Measurements from ENCODE around the gene BABAM2. TPM values are rescaled to one million over a fixed set of nuclear protein-coding genes. Genes with fewer than 3 reads are reported as not detected.

The BABAM2 gene
- total and polyA plus RNA-seq, 9 of the 15 experiments (the other 6 are each of a cell fraction or from before 2014, with no cell fraction given), result 10.9 to 37.4 (median 25.6) TPM

GRCh38 chr2:28095622-28096021, 205.1 kb downstream of the BABAM2 start:
- WGBS (ENCODE audit: insufficient coverage, low coverage, missing lambda C conversion rate), result 29% methylated on average over 2 of the region's 2 CpGs
- Histone ChIP-seq H3K9me1 (ENCODE audit: control insufficient read depth, insufficient read depth, low read length) (no peaks in the 10 kb centered on the region), H2AFZ (ENCODE audit: low read depth, low read length) (no peak overlapping the region), H3K4me3 (no peak overlapping the region), H3K79me2 (ENCODE audit: control insufficient read depth, insufficient read depth, low read length) (no peaks in the 10 kb centered on the region), H3K27ac (ENCODE audit: extremely low read depth, low read depth, low read length) (no peak overlapping the region), H3K4me2 (ENCODE audit: insufficient read depth, low read length) (no peak overlapping the region), H3K36me3 (ENCODE audit: control insufficient read depth, insufficient read depth, low read length) (no peaks in the 10 kb centered on the region), H3K27me3 (ENCODE audit: control insufficient read depth in 2 of 2, insufficient read depth in 2 of 2, low read length in 2 of 2) (no peaks in the 10 kb centered on the region), H4K20me1 (replicated peaks; ENCODE audit: control insufficient read depth, insufficient read depth, low read length) (no peaks in the 10 kb centered on the region), H3K9me3 (replicated peaks; ENCODE audit: control insufficient read depth, insufficient read depth, low read depth, low read length) (no peaks in the 10 kb centered on the region), H3K9ac (ENCODE audit: insufficient read depth in 1 of 2, low read depth in 2 of 2, low read length in 2 of 2) (no peak overlapping the region), H3K4me1 (replicated peaks in 1 of 2; ENCODE audit: control insufficient read depth in 2 of 2, insufficient read depth in 2 of 2, low read length in 2 of 2) (no peaks in the 10 kb centered on the region)
- in situ Hi-C loops (cut with MboI), result no loop called here
- ChIA-PET CTCF (ENCODE audit: low intra/inter-chr PET ratio) (no interaction called here), POLR2A (interaction anchor here (1.5 kb wide), 1 partner anchor 9 kb away, joined by 6 read pairs; no protein-coding TSS in a partner anchor)
- no peak for TF ChIP-seq BRF1 (IDR thresholded peaks at IDR 0.05; ENCODE audit: borderline replicate concordance, extremely low read depth, insufficient read length)
- TF ChIP-seq ZNF398 (CRISPR knock-in tag; IDR thresholded peaks at IDR 0.05), result no peak
- TF ChIP-seq CTCF (IDR thresholded peaks at IDR 0.05 in 2 of 3, conservative IDR thresholded peaks at IDR 0.05 in 1 of 3; ENCODE audit: insufficient read depth in 2 of 3, low read depth in 1 of 3, low read length in 3 of 3), result no peak
- no peak for TF ChIP-seq ZC3H8 (IDR thresholded peaks at IDR 0.05)
- no peak for TF ChIP-seq ETV1 (tag; conservative IDR thresholded peaks at IDR 0.05; ENCODE audit: low read depth)
- TF ChIP-seq ZNF143 (CRISPR knock-in tag; IDR thresholded peaks at IDR 0.05), result no peak
- TF ChIP-seq ZNF766 (CRISPR knock-in tag; conservative IDR thresholded peaks at IDR 0.05), result no peak
- TF ChIP-seq WHSC1 (IDR thresholded peaks at IDR 0.05; ENCODE audit: low read length), result no peak
- TF ChIP-seq TSC22D4 (tag; IDR thresholded peaks at IDR 0.05), result no peak
- no peak for TF ChIP-seq ZNF395 (CRISPR knock-in tag; IDR thresholded peaks at IDR 0.05)
- TF ChIP-seq NEUROD1 (IDR thresholded peaks at IDR 0.05; ENCODE audit: borderline replicate concordance, low read depth, low read length, partially characterized antibody), result no peak
- TF ChIP-seq EP300 (IDR thresholded peaks at IDR 0.05; ENCODE audit: low read length), result no peak
- no peak for TF ChIP-seq XRCC3 (IDR thresholded peaks at IDR 0.05)
- no peak for TF ChIP-seq SRSF9 (IDR thresholded peaks at IDR 0.05; ENCODE audit: borderline replicate concordance, low read depth, low read length)
- no peak for TF ChIP-seq PTBP1 (IDR thresholded peaks at IDR 0.05; ENCODE audit: low read depth, low read length)
- no peak for TF ChIP-seq YBX1 (IDR thresholded peaks at IDR 0.05)
- DNase-seq (ENCODE audit: extremely low read depth in 1 of 4, low spot score in 3 of 4), result no peak
- intact Hi-C loops (cut with micrococcal nuclease), result no loop called here
- BruUV-seq (replicated peaks), result no TSS peak
- no peak for ATAC-seq
- no peak for FAIRE-seq
